Endothelial cell of umbilical vein (primary cell): Measurements from ENCODE around the gene DTL. TPM values are rescaled to one million over a fixed set of nuclear protein-coding genes. Genes with fewer than 3 reads are reported as not detected.

ENCODE experiments used
- BruUV-seq: library from RNA; stranded (reverse); fragments of 400-500 nt; replicated peaks from 2 replicates; lab custom pipeline; 2021; lab: Mats Ljungman, UMichigan
- CTCF ChIA-PET: fragments of 300-600, 350-600 bp; sonication (Branson Sonifier 250); formaldehyde crosslinking; loops from one replicate; lab custom pipeline; 2021; ENCODE audit warnings: antibody characterized with exemption, inconsistent platforms; lab: Charles Lee
- POLR2A ChIA-PET: fragments of 300-600, 350-600 bp; sonication (Branson Sonifier 250); formaldehyde crosslinking; loops from one replicate; lab custom pipeline; 2021; ENCODE audit warnings: antibody characterized with exemption, inconsistent platforms; lab: Charles Lee
- DNase-seq: peaks from one replicate; pipeline ENCODE4 v3.0.0-alpha.2; 2011; ENCODE audit warnings: low read depth, low spot score
- FAIRE-seq: peaks from 2 replicates; lab custom pipeline; 2011; peaks lifted over from hg19 to GRCh38; lab: Jason Lieb, UNC
- H2AFZ ChIP-seq: 2 replicates; pipeline ENCODE4 v1.6.0; 2012; ENCODE audit warnings: low read depth, low read length, control low read depth, inconsistent platforms
- H3K27ac ChIP-seq: 2 replicates; pipeline ENCODE4 v1.5.1; 2011; ENCODE audit warnings: low read depth, mild to moderate bottlenecking, control low read depth, low read length, moderate library complexity; ENCODE audit not compliant: insufficient read depth
- H3K27me3 ChIP-seq, 2 experiments: 2 replicates each; pipeline versions ENCODE4 v1.6.0 to v1.6.1; 2011; ENCODE audit warnings: low read length in 2 of 2, mixed read lengths in 1 of 2; ENCODE audit not compliant: control insufficient read depth in 2 of 2, insufficient read depth in 2 of 2
- H3K36me3 ChIP-seq, 2 experiments: 2 replicates in 1 of 2; 3 replicates in 1 of 2; pipeline ENCODE4 v1.5.1; 2011; ENCODE audit warnings: low read length in 2 of 2, mild to moderate bottlenecking in 1 of 2, moderate library complexity in 1 of 2; ENCODE audit not compliant: control insufficient read depth in 2 of 2, insufficient read depth in 2 of 2; ENCODE audit errors: extremely low read depth in 1 of 2
- H3K4me1 ChIP-seq: 3 replicates; pipeline ENCODE4 v1.5.1; 2011; ENCODE audit warnings: mild to moderate bottlenecking, low read length; ENCODE audit not compliant: control insufficient read depth, insufficient read depth; ENCODE audit errors: extremely low read depth
- H3K4me2 ChIP-seq: 2 replicates; pipeline ENCODE4 v1.6.1; 2011; ENCODE audit warnings: low read length, control low read depth, mixed read lengths; ENCODE audit not compliant: insufficient read depth
- H3K4me3 ChIP-seq, 3 experiments: fragments of 200-600 bp in 1 of 3; sonication (generic), shearing (Covaris generic) in 1 of 3; replicated peaks in 1 of 3; 2 replicates each; pipeline ENCODE4 v1.5.1; 2011 to 2016; ENCODE audit warnings: control low read depth in 3 of 3, low read length in 3 of 3, mild to moderate bottlenecking in 2 of 3, inconsistent platforms in 1 of 3, low read depth in 1 of 3, moderate library complexity in 1 of 3; ENCODE audit not compliant: insufficient read depth in 1 of 3
- H3K79me2 ChIP-seq: 2 replicates; pipeline ENCODE4 v1.6.0; 2012; ENCODE audit warnings: low read length, inconsistent platforms; ENCODE audit not compliant: control insufficient read depth, insufficient read depth
- H3K9ac ChIP-seq: replicated peaks from 2 replicates; pipeline ENCODE3; 2011; ENCODE audit warnings: low read length, control low read depth; ENCODE audit not compliant: insufficient read depth; ENCODE audit errors: extremely low read depth
- H3K9me1 ChIP-seq: replicated peaks from 3 replicates; pipeline ENCODE4 v1.6.0; 2011; ENCODE audit warnings: mild to moderate bottlenecking, low read length; ENCODE audit not compliant: control insufficient read depth, insufficient read depth; ENCODE audit errors: extremely low read depth
- H3K9me3 ChIP-seq: replicated peaks from 2 replicates; pipeline ENCODE4 v1.5.1; 2012; ENCODE audit warnings: low read length, inconsistent platforms; ENCODE audit not compliant: control insufficient read depth, insufficient read depth
- H4K20me1 ChIP-seq: replicated peaks from 2 replicates; pipeline ENCODE3; 2011; ENCODE audit warnings: mild to moderate bottlenecking, low read length; ENCODE audit not compliant: control insufficient read depth, insufficient read depth; ENCODE audit errors: extremely low read depth
- EZH2 ChIP-seq: IDR thresholded peaks from 2 replicates; pipeline ENCODE4 v1.6.1; 2012; ENCODE audit warnings: borderline replicate concordance, low read depth, mild to moderate bottlenecking, moderate library complexity, low read length, inconsistent platforms; ENCODE audit not compliant: severe bottlenecking
- FOS ChIP-seq: IDR thresholded peaks from 2 replicates; pipeline ENCODE4 v1.6.1; 2011; ENCODE audit warnings: mild to moderate bottlenecking, low read length, moderate library complexity, borderline replicate concordance; ENCODE audit not compliant: insufficient read depth
- GATA2 ChIP-seq: IDR thresholded peaks from 2 replicates; pipeline ENCODE4 v1.7.0; 2011; ENCODE audit warnings: low read depth, mild to moderate bottlenecking, moderate library complexity, mixed read lengths, low read length; ENCODE audit not compliant: insufficient read length, insufficient read depth
- JUN ChIP-seq: IDR thresholded peaks from 2 replicates; pipeline ENCODE4 v1.6.1; 2011; ENCODE audit warnings: borderline replicate concordance, low read depth; ENCODE audit not compliant: insufficient read length, insufficient read depth
- MYC ChIP-seq: IDR thresholded peaks from one replicate; pipeline ENCODE4 v1.6.1; 2011; ENCODE audit warnings: mild to moderate bottlenecking, low read depth, low read length
- POLR2A ChIP-seq: IDR thresholded peaks from 2 replicates; pipeline ENCODE4 v1.6.1; 2012; ENCODE audit warnings: low read depth, mild to moderate bottlenecking, control low read depth, low read length
- POLR2AphosphoS5 ChIP-seq: IDR thresholded peaks from 2 replicates; pipeline ENCODE4 v1.6.1; 2012; ENCODE audit warnings: low read depth, mild to moderate bottlenecking, control low read depth, low read length, moderate library complexity; ENCODE audit not compliant: insufficient read depth
- dilution Hi-C: fragments of 300-500 bp; cut with MboI; formaldehyde crosslinking; loops from one replicate; pipeline ENCODE4 v1.15.0; 2019; ENCODE audit warnings: low sequenced_read_pairs; ENCODE audit not compliant: extremely low pct_ligation_motif_present
- intact Hi-C: fragments of 100-400 bp; cut with micrococcal nuclease; formaldehyde crosslinking; loops from one replicate; pipeline ENCODE4 v1.10.0; 2022
- polyA plus RNA-seq, 4 experiments: library from polyadenylated mRNA; depleted of rRNA in 3 of 4; stranded (reverse) in 3 of 4; unstranded in 1 of 4; fragments of >200 nt; gene quantifications; 2 replicates each; pipeline versions ENCODE4 v1.2.1 to v1.2.3, GENCODE V29; 2011 to 2012; ENCODE audit warnings: missing spikeins in 1 of 4
- total RNA-seq: library from RNA; stranded (reverse); gene quantifications from 2 replicates; pipeline ENCODE4 v1.2.3, GENCODE V29; 2021
- TF ChIP-seq, protein P1 (sequence below), 2 donors: IDR thresholded peaks; 1 replicate in 1 of 2; 2 replicates in 1 of 2; pipeline ENCODE4 v1.5.1; 2011; ENCODE audit warnings: low read length in 2 of 2, mild to moderate bottlenecking in 2 of 2, moderate library complexity in 2 of 2, control low read depth in 1 of 2, inconsistent platforms in 1 of 2, low read depth in 1 of 2; ENCODE audit not compliant: insufficient read depth in 1 of 2; ENCODE audit errors: extremely low read depth in 1 of 2
- TF ChIP-seq, protein P2 (sequence below): IDR thresholded peaks from 2 replicates; pipeline ENCODE4 v1.6.1; 2011; ENCODE audit not compliant: insufficient read depth, insufficient read length

Gene DTL
- total and polyA plus RNA-seq, 2 donors (not counting 3 experiments of a cell fraction or from before 2014, with no cell fraction given): 11.2 to 26.5 TPM

- POLR2A ChIA-PET: no interaction called here
- no peak overlapping the region for H3K4me2 ChIP-seq
- dilution Hi-C loops: no loop called here
- H3K79me2 ChIP-seq: no peaks in the 10 kb centered on the region
- no peak for TF ChIP-seq MYC
- no peak for TF ChIP-seq FOS
- TF ChIP-seq EZH2: no peak
- TF ChIP-seq GATA2: no peak
- TF ChIP-seq, protein P1, sequence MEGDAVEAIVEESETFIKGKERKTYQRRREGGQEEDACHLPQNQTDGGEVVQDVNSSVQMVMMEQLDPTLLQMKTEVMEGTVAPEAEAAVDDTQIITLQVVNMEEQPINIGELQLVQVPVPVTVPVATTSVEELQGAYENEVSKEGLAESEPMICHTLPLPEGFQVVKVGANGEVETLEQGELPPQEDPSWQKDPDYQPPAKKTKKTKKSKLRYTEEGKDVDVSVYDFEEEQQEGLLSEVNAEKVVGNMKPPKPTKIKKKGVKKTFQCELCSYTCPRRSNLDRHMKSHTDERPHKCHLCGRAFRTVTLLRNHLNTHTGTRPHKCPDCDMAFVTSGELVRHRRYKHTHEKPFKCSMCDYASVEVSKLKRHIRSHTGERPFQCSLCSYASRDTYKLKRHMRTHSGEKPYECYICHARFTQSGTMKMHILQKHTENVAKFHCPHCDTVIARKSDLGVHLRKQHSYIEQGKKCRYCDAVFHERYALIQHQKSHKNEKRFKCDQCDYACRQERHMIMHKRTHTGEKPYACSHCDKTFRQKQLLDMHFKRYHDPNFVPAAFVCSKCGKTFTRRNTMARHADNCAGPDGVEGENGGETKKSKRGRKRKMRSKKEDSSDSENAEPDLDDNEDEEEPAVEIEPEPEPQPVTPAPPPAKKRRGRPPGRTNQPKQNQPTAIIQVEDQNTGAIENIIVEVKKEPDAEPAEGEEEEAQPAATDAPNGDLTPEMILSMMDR (IDR thresholded peaks at IDR 0.05; ENCODE audit: extremely low read depth in 1 of 2, insufficient read depth in 1 of 2, low read depth in 1 of 2, low read length in 2 of 2): no peak
- TF ChIP-seq, protein P2, sequence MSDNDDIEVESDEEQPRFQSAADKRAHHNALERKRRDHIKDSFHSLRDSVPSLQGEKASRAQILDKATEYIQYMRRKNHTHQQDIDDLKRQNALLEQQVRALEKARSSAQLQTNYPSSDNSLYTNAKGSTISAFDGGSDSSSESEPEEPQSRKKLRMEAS: no peak
- no peak for TF ChIP-seq POLR2AphosphoS5
- no peak for TF ChIP-seq POLR2A
- no peak for TF ChIP-seq JUN
- H4K20me1 ChIP-seq: no peaks in the 10 kb centered on the region
- no peak overlapping the region for H2AFZ ChIP-seq
- no peaks in the 10 kb centered on the region for H3K9me1 ChIP-seq
- no peak overlapping the region for H3K9ac ChIP-seq
- no peak overlapping the region for H3K4me3 ChIP-seq
- H3K4me1 ChIP-seq: no peaks in the 10 kb centered on the region
- DNase-seq (no peak), FAIRE-seq (no peak)
- no peaks in the 10 kb centered on the region for H3K27me3 ChIP-seq
- H3K9me3 ChIP-seq: no peaks in the 10 kb centered on the region
- H3K36me3 ChIP-seq: no peaks in the 10 kb centered on the region
- BruUV-seq: no TSS peak
- CTCF ChIA-PET: no interaction called here
- H3K27ac ChIP-seq: no peak overlapping the region
- intact Hi-C loops: no loop called here
These were observed 97.8 kb downstream of the DTL start for GRCh38 chr1:212133319-212133718.
